Measurements from ENCODE around the gene GARRE1.
"Not testable (repeated sequence)": the region's sequence is repeated elsewhere in the genome, so short reads cannot be mapped to it uniquely, and the experiment has no call there.

Gene GARRE1

GRCh38 chr19:34254046-34254697 is at the start of gene GARRE1:
TSS of gene GARRE1 (plus strand) at chr19:34254554. CDS start at chr19:34300474, 45,920 bp downstream.
- peak; percentile 32 to 82 for DNase-seq

GRCh38 chr19:34205324-34205723 is 49.0 kb upstream of the GARRE1 start:
- DNase-seq, result not testable (repeated sequence)

GRCh38 chr19:34208291-34208884 is 46.0 kb upstream of the GARRE1 start:
- no peak for DNase-seq

GRCh38 chr19:34209726-34210125 is 44.6 kb upstream of the GARRE1 start:
- DNase-seq, result no peak

GRCh38 chr19:34213283-34213682 is 41.1 kb upstream of the GARRE1 start:
- DNase-seq, result no peak

GRCh38 chr19:34214040-34214439 is 40.3 kb upstream of the GARRE1 start:
- DNase-seq, result no peak

GRCh38 chr19:34215006-34215665 is 39.2 kb upstream of the GARRE1 start:
- no peak for DNase-seq

- DNase-seq, result no peak
These were observed 38.7 kb upstream of the GARRE1 start for GRCh38 chr19:34215666-34216038.

GRCh38 chr19:34216745-34217219 is 37.6 kb upstream of the GARRE1 start:
- not testable (repeated sequence) for DNase-seq

GRCh38 chr19:34217952-34218817 is 36.2 kb upstream of the GARRE1 start:
- no peak for DNase-seq

- DNase-seq, result no peak
These were observed 35.6 kb upstream of the GARRE1 start for GRCh38 chr19:34218818-34219164.

- peak; percentile 61 to 73 for DNase-seq
These were observed 33.8 kb upstream of the GARRE1 start for GRCh38 chr19:34220472-34221063.

GRCh38 chr19:34222386-34222785 is 32.0 kb upstream of the GARRE1 start:
- DNase-seq, result no peak

- no peak for DNase-seq
These were observed 29.2 kb upstream of the GARRE1 start for GRCh38 chr19:34224996-34225658.

- no peak for DNase-seq
These were observed 28.7 kb upstream of the GARRE1 start for GRCh38 chr19:34225659-34226015.

- no peak for DNase-seq
These were observed 28.3 kb upstream of the GARRE1 start for GRCh38 chr19:34226036-34226435.

- no peak for DNase-seq
These were observed 26.0 kb upstream of the GARRE1 start for GRCh38 chr19:34228347-34228746.

GRCh38 chr19:34228762-34229161 is 25.6 kb upstream of the GARRE1 start:
- DNase-seq, result no peak

GRCh38 chr19:34229721-34230120 is 24.6 kb upstream of the GARRE1 start:
- DNase-seq, result no peak

- DNase-seq, result no peak
These were observed 23.5 kb upstream of the GARRE1 start for GRCh38 chr19:34230820-34231219.

GRCh38 chr19:34231439-34231838 is 22.9 kb upstream of the GARRE1 start:
- no peak for DNase-seq

All from NCI-H446 (cell line).